HK-2 (cell line): ENCODE measurements around the gene HHIPL1.

Experiments
- DNase-seq: peaks from one replicate; pipeline ENCODE4 v3.0.0-alpha.2; 2018; ENCODE audit not compliant: unreplicated experiment

HHIPL1 gene

GRCh38 chr14:99644723-99645544, at the start of gene HHIPL1:
TSS of gene HHIPL1 (plus strand) at chr14:99645129. CDS start at chr14:99645208, 79 bp downstream.
- DNase-seq: no peak

DNA sequence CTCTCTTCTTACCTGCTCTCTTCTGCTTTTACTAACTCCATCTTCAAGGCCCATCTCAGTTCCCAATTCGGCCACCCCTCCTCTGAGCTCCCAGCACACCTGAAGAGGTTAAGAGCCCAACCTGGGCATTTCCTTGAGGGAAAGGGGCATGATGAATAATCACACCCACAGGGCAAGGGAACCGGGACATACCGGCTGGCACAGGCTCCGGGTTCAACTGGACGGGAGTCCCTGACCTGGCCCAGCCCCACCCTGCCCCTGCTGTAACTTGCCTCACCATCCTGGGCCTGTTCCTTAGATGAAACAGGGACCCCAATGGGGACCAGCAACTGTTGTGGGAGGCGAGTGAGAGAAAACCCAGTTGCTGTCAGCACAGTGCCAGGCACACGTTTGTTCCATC, 49.4 kb upstream of the HHIPL1 start:
- no peak for DNase-seq

GRCh38 chr14:99596071-99596627, 48.8 kb upstream of the HHIPL1 start:
- no peak for DNase-seq

DNA sequence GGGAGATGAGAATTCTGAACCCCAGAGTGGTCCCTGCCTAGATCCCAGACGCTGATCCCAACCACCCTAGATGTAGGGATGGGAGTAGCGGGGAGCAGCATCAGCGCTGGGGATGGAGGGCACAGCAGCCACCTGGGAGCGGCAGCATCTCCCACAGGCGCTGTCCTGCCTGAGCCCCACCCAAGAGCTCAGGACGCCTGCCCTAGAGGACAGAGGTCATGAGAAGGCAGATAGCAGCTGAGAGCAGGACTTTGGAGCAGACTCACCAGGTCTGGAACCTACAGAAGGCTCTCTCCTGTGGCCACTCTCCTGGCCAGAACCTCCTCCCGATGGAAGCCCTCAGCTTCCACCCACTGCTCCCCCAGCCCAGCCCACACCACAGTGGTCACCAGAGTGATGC, 48.2 kb upstream of the HHIPL1 start:
- no peak for DNase-seq

DNA sequence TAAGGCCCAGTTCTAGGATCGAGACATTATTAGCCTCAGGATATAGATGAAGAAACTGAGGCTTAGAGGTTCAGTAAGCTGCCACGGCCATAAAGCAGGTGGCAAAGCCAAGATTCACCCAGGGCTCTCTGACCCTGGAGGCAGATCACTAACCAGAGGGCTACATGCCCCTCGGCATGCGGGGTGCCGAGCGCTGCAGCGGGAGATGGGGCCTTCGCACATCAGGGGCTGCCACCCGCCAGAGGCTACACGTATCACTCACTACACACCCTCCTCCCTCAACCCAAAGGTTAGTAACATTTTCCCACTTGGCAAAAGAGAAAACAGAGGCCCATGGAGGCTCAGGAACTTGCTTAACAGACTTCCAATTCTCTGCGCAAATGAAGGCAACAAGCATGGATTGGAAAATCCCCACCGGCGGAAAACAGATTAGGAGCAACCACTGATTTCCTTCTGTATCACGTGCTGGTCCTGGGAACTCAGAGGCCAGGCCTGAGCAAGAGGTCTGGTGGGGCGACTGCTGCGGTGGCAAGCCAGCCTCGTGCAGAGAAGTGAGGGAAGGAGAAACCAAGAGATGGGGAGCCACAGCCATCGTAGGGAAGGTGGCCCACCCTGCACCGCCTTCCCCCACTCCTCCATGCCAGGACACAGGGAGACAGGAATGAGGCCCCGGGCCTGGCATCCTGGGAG, 46.9 kb upstream of the HHIPL1 start:
- no peak for DNase-seq

DNA sequence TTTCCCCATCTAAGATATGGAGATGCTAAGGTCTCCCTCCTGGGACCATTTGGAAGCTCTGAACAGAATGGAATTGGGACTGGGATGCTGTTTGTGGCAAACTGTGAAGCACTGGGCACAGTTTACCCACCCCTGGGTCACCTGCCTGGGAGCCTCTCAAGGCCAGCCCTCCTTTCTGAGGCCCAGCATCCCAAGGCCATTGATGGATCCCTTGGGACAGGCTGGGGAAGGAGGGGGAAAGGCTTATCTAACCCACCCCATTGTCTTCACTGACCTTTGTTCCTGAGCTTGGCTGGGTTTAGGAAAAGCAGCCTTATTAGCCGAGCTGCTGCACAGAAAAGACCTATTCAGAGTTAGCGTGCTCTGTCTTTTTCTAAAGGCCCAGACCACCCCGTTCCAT, 46.2 kb upstream of the HHIPL1 start:
- DNase-seq: no peak

DNA sequence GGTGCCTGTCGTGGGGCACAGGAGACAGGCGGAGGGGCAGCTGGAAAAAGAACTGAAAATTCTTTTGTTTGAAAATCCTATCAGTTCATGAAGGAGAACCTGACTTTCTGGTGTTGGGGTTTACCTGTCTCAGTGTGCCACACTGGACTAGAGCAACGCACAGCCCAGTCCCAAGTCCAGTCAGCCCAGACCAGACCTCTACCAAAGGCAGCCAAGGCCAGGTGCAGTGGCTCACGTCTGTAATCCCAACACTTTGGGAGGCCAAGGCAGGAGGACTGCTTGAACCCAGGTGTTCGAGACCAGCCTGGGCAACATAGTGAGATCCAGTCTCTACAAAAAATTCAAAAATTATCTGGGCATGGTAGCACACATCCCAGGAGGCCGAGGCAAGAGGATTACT, 45.5 kb upstream of the HHIPL1 start:
- no peak for DNase-seq

GRCh38 chr14:99600232-99600888, 44.6 kb upstream of the HHIPL1 start:
- no peak for DNase-seq

DNA sequence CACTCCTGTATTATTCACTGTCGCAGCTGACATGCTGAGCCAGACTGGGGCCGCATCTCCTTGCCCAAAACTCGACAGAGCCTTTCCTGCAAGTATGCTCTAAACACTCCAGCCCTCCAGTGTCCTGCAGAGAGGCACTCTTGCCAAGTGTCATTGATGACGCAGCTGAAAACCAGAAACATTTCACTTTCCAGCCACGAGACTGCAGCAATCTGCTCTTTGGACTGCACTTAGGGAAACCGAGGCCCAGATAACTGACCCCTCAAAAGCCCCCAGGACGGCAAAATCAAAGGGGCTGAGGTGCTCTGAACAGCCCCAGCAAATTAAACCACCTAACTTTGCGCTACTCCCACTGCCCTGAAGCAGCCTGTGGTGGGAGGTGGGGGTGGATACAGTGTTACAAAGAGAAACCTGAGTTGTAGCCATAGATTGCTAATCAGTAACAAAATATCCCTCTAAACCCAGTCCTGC, 43.5 kb upstream of the HHIPL1 start:
- DNase-seq: no peak

- DNase-seq: peak; percentile 22
These were observed 42.7 kb upstream of the HHIPL1 start for GRCh38 chr14:99602054-99602787.

DNA sequence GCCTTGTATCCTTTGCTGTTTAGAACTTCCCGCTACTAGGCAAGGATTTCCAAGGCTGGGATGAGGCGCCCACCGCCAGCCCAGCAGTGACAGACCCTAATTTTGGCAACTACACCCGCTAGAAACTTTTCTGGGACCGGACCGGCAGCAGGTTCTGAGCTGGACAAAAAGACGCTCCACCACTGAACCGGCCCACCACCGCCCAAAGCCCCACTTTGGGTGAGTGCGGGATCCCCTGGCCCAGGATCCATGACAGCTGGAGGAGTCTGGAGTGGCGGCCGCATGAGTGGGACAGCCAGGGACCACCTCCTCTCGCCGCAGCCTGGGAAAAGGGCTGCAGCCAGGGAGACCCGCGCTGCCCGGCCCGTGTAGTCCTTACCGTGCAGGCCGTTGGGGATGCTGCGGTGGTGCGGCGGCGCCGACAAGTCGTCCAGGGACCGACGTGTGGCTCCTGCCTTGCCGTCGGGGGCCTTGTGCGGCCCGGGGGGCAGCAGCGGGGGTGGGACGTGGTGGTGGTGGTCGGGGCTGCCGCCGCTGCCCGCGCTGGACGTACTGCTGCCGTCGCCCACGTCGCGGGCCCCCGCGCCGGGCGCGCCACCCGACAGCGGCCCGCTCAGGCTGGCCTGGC, 42.0 kb upstream of the HHIPL1 start:
- DNase-seq: no peak

DNA sequence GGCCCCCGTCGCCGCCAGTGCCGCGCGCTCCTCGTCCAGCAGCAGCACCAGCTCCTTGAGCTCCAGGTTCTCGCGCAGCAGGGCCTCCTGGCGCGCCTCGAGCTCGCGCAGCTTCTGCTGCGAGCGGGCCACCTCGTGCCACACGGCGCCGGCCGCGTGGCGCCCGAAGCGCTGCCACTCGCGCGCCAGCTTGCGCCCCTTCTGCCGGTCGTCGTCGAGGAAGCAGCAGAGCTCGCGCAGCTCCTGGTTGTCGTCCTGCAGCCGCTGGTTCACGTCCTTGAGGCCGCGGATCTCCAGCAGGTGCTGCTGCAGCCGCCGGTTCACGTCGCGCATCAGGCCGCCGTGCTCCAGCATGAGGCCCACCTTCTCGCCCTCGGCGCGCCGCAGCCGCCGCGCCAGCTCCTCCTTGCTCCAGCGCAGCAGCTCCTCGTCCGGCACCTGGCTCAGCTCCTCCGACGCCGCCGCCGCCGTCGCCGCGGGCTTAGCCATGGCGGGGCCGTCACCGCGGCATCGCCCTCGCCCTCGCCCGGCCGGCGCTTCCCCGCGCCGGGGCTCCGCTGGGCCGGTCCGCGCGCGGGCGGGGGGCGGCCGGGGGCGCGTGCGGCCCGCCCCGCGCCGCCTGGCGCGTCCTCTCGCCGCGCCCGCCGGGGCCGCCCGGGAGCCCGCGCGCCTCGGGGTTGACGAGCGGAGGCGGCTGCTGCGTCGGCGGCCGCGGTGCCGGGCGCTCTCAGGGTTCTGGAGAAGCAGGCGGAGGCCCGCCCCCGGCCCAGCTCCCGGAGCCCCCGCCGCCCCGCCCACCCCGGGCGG, 41.3 kb upstream of the HHIPL1 start, which contains the start of gene CCDC85C:
Gene CCDC85C, minus strand, starts transcription at position 737 of the 807 bp plus-strand sequence. Its CDS starts 248 bp downstream, at position 489.
- peak; percentile 56 for DNase-seq

DNA sequence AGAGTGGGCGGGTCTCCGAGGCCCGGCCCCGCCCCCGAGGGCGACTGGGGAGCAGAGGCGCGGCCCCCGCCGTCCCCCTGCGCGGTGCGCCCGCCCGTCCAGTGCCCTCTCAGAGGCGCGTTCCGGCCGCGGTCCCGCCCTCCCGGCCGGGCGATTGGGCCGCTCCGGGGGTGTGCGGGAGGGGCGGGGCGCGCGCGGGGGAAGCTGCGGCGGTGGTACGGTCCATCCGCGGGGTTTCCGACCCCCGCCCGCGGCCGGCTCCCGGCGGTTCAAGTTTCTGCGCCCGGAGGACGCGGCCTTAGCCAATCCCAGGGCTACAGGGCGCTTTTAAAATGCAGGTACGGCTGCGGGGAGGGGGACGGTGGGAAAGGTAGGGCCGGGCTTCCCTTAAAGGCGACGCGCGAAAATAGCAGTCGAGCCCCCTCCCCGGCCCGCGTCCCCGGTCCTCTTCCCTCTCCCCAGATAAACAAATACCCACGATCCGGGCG, 40.6 kb upstream of the HHIPL1 start:
- DNase-seq: peak; percentile 94

GRCh38 chr14:99604766-99605298, 40.1 kb upstream of the HHIPL1 start:
- DNase-seq: no peak

GRCh38 chr14:99605299-99605961, 39.5 kb upstream of the HHIPL1 start:
- peak; percentile 65 for DNase-seq

GRCh38 chr14:99606359-99606758, 38.6 kb upstream of the HHIPL1 start:
- DNase-seq: no peak

GRCh38 chr14:99608591-99608990, 36.3 kb upstream of the HHIPL1 start:
- DNase-seq: no peak

- DNase-seq: peak; percentile 20
These were observed 35.4 kb upstream of the HHIPL1 start for GRCh38 chr14:99609245-99610170.
